Erythroblast (primary cell): ENCODE measurements around the gene BRCA1.
"Not testable (repeated sequence)": the region's sequence is repeated elsewhere in the genome, so short reads cannot be mapped to it uniquely, and the experiment has no call there.

Experiments
- DNase-seq, 2 experiments: peaks; one replicate each; lab custom pipeline; 2025; lab: John Stamatoyannopoulos, UW
- GATA1 ChIP-seq: IDR thresholded peaks from 2 replicates; pipeline ENCODE4 v1.6.1; 2011; ENCODE audit warnings: low read depth, mild to moderate bottlenecking, control low read depth, low read length, moderate library complexity
- POLR2A ChIP-seq: IDR thresholded peaks from 2 replicates; pipeline ENCODE4 v1.6.1; 2011; ENCODE audit warnings: mild to moderate bottlenecking, low read length

BRCA1 gene

DNA sequence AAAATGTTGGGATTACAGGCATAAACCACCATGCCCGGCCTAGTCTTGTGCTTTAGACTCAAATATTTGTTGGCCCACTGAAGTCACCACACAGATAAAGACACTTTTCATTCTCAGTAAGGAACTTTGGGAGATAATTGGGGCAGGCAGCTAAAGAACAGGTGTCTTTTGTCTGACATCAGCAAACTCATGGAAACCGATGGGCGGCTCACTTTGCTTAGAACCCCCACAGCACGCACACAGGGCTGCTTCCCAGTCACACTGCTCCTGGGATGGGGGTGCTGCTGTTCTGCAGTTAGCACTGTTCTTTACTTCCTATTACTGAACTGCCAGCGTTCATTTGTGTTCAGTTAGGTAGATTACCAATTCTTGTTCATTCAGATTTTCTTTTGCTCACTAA lies 18.0 kb upstream of the BRCA1 start:
- TF ChIP-seq POLR2A (no peak), GATA1 (no peak)
- DNase-seq, result no peak

DNA sequence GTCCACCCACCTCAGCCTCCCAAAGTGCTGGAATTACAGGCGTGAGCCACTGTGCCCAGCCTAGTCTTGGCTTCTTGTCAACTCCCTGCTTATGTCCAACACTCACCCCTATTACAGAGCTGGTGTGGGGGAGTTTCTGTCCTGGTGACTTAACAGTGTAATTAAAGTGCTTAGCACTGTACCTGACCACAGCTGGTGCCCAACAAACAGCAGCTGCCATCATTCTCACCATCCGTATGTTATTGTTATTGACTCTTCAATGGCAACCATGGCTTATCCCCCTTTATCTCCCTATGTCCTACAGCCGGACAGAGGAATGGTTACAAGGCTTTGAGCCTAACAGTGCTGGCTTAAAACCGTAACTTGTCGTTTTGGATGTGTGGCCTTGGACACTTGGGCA lies 17.0 kb upstream of the BRCA1 start:
- no peak for TF ChIP-seq GATA1
- DNase-seq, result no peak

DNA sequence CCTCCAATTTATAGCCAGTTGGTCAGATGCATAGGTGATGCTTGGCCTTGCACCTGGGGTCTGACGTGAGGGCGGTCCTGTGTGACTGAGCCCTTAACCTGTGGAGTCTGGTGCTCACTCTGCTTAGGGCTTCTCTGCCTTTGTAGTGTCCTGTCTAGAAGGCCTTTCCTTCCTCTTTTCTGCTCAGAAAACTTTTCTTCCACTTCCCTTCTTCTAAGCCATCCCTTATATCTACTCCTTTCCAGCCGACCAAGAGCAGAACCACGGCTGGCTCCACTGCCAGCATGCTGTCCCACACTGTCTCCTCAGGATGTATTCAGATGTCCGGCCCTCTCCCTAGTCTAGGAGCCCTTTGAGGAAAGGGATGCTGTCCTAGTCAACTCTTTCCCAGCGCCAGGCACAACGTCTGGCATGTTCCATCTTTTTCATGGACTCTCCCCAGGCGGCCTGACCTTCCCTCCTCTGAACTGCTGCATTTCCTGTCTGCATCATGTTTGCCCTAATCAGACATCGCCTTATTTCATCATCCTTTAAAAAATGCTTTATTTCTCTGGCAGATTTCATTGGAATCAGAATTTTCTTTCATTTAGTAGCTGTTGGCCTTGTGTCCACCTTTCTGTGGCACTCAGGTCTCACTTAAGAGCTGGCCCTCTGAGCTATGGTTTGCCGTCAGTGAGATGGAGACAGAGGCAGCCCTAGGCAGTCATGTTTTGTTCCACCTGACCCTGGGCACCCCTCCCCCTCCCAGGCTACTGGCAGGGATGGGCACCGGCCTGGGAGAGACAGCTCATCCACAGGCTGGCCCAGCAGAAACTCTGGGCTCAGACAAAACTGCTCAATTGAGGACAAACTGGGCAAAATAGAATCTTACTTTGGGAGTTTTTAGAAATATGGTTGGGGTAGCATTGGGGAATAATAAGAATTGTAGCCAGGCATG lies 15.5 kb upstream of the BRCA1 start:
- TF ChIP-seq POLR2A (no peak), GATA1 (no peak)
- DNase-seq, result no peak

DNA sequence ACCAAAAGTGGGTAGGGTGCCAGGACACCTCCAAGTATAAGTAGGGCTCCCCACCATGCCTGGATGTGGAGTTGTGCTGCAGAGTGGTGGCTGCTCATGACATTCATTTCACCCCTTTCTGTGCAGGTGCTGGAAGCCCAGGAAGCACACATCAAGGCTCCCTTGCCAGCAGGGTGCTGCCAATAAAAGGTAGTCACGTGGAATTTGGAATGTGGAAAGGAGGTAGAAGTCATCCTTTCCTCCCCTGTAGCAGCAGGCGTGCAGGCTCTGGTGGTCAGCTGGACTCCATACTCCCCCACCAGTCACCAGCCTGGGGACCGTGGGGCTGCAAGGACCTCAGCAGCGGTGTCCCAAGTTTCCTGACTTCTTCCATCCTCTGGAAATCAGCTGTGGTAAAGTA lies 13.4 kb upstream of the BRCA1 start:
- DNase-seq, result not testable (repeated sequence)

DNA sequence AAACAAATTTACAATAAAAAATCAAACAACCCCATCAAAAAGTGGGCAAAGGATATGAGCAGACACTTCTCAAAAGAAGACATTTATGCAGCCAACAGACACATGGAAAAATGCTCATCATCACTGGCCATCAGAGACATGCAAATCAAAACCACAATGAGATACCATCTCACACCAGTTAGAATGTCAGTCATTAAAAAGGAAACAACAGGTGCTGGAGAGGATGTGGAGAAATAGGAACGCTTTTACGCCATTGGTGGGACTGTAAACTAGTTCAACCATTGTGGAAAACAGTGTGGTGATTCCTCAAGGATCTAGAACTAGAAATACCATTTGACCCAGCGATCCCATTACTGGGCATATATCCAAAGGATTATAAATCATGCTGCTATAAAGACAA lies 11.4 kb upstream of the BRCA1 start:
- not testable (repeated sequence) for DNase-seq

DNA sequence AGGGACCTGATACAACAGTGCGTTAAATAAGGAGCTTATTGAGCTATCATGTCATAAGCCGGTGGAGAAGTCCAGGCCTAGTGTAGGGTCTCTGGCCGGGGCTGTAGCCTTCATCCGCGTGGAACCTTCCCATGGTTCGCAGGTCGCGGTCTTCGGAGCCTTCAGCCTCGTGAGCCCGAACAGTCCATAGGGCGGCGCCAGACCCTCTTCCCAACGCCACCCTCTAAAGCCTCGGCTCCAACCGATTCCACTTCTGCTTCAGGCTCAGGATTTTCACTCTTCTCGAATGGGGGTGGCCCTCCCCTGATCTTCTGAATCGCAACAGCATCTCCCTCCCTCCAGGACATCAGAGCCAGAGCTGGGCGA lies 10.3 kb upstream of the BRCA1 start:
- TF ChIP-seq GATA1, result no peak
- TF ChIP-seq POLR2A, result no peak
- no peak for DNase-seq

DNA sequence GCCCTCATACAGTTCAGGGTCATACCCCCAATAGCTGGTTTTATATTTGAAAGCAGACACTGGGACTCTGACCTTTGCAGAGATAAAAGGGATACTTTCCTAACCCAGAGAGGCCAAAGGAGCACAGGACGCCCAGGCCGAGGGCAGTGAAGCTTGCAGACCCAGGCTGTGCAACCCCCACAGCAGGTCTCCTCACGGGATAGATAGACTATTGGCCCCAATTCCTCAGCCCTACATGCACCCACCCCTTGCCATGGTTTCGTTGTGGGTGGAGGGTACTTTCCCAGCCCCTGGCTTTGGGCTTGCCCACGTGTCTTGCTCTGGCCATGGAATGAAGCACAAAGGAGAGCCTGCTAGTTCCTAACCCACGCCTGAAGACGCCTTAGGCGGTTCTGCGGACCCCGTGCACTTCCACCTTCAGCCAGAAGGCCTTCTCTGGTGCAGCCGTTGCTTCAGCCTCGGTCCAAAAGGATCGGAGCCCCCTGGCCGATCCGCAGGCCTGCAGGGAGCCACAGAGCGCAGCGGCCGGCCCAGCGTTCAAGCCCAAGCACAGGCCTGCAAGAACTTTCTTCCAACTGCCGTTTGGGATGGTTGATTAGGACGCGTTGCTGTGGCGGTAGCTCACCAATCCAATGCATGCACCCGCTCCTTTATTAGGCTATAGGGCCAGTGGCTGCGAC lies 9.8 kb upstream of the BRCA1 start:
- DNase-seq, result no peak
- no peak for TF ChIP-seq POLR2A
- no peak for TF ChIP-seq GATA1

DNA sequence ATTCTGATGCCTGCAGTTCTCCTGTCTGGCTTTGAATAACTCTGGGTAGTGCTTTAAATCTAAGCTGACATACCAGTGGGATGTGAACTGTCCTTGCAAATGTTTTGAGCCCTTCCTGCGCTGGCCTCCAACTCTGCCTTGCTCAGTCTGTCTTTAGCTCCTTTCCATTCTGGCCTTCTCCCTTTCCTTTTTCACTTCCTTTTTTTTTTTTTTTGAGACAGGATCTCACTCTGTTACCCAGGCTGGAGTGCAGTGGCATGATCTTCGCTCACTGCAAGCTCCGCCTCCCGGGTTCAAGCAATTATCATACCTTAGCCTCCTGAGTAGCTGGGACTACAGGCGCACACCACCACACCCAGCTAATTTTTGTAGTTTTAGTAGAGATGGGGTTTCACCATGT lies 8.3 kb upstream of the BRCA1 start:
- DNase-seq, result not testable (repeated sequence)

DNA sequence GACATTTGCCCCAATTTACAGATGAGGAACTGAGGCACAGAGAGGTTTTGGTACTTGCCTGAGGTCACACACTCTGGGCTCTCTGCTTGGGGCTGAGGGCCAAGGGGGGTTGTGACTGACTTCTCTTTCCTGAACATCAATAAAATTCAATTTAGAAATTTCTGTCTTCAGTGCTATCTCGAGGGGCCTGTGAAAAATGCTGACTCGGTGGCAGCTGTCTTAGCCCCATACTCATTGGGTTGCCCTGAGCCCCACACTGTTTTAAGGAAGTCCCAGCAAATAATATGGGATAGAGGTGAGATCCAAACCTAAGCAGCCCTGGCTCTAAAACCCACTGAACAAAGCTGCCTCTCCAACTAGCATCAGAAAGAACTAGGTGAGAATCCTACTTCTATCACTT lies 7.0 kb upstream of the BRCA1 start:
- no peak for DNase-seq
- no peak for TF ChIP-seq GATA1
- TF ChIP-seq POLR2A, result no peak

DNA sequence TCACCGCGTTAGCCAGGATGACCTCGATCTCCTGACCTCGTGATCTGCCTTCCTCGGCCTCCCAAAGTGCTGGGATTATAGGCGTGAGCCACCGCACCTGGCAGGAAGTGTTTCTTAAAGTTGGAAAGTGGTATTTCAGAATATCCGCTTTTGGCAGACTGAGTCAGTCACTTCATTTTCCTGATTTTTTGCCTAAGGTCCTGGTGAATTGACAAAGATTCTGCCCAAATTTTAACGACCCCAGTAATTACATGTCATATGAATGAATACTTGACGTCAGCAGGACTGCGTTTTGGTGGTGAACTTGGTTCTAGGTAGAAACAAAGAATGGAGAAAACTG lies 4.5 kb upstream of the BRCA1 start:
- no peak for TF ChIP-seq GATA1
- TF ChIP-seq POLR2A, result no peak
- no peak for DNase-seq

DNA sequence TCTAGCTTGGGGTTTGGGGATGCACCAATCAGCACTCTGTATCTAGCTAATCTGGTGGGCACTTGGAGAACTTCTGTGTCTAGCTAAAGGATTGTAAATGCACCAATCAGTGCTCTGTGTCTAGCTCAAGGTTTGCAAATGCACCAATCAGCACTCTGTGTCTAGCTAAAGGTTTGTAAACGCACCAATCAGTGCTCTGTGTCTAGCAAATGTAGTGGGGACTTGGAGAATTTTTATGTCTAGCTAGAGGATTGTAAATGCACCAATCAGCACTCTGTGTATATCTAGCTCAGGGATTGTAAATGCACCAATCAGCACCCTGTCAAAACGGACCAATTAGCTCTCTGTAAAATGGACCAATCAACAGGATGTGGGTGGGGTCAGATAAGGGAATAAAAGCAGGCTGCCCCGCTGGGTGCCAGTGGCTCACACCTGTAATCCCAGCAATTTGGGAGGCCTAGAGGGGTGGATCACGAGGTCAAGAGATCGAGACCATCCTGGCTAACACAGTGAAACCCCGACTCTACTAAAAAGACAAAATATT lies 2.2 kb upstream of the BRCA1 start:
- DNase-seq, result peak; percentile 14 to 16

DNA sequence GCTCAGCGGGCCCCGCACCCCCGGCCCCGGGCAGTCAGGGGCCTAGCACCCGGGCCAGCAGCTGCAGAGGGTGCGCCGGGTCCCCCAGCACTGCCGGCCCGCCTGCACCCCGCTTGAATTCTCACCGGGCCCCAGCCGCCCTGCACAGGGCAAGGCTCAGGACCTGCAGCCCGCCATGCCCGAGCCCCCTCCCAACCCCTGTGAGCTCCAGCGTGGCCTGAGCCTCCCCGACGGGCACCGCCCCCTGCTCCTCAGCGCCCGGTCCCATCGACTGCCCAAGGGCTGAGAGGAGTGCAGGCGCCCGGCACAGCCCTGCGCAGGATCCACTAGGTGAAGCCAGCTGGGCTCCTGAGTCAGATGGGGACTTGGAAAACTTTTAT lies 1.7 kb upstream of the BRCA1 start:
- TF ChIP-seq GATA1, result no peak
- no peak for TF ChIP-seq POLR2A
- no peak for DNase-seq

DNA sequence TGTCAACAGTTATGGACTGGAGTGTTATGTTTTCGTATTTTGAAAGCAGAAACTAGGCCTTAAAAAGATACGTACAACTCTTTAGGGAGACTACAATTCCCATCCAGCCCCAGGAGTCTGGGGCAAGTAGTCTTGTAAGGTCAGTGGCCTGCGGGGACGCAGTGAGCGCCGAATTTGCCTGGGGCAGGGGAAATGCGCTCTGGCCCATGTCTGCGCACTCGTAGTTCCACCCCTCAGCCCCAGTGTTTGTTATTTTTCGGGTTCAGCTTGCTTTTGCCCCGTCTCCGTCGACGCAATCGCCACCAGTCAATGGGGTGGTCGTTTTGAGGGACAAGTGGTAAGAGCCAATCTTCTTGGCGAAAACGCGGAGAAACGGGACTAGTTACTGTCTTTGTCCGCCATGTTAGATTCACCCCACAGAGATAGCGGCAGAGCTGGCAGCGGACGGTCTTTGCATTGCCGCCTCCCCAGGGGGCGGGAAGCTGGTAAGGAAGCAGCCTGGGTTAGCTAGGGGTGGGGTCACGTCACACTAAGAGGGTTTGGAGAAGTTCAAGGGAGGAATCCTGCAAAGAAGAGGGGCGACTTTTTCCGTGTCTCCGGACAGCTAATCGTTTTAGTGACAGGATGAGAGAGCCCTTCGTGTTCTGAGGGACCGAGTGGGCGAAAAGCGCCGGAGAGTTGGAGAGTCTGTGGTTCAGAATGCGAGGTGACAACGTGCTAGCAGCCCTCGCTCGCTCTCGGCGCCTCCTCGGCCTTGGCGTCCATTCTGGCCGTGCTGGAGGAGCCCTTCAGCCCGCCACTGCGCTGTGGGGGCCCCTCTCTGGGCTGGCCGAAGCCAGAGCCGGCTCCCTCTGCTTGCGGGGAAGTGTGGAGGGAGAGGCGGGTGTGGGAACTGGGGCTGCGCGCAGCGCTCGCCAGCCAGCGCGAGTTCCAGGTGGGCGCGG lies 1.1 kb upstream of the BRCA1 start:
- TF ChIP-seq POLR2A, result no peak
- no peak for TF ChIP-seq GATA1
- peak; percentile 62 to 74 for DNase-seq
